GM19025 (cell line): Measurements from ENCODE around the gene STK32B.

Source experiments
- ATAC-seq: cut with Tn5 transposase; IDR thresholded peaks from one replicate; pipeline ENCODE4 v1.9.1; 2021; ENCODE audit warnings: mild to moderate bottlenecking, low read depth, moderate library complexity; ENCODE audit not compliant: unreplicated experiment

STK32B gene

GRCh38 chr4:5300283-5300682, 249.0 kb downstream of the STK32B start:
- no peak for ATAC-seq

DNA sequence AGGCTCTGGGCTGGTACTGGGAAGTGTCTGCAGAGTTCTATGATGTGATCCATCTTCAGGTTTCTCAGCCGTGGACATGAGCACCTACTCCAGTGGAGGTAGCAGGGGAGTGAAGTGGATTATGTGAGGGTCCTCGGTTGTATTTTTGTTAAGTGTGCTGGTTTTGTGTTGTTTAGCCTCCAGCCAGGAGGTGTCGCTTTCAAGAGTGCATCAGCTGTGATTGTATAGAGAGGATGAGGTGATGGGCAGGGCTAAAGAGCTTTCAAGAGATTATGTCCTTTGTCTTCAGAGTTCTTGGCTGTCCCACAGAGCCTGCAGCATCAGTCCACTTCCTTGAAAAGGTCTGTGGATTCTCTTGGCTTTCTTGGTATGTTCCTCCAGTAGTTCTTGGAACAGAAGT, 256.6 kb downstream of the STK32B start:
- no peak for ATAC-seq

- ATAC-seq: no peak
Measured at GRCh38 chr4:5322321-5322720, 271.0 kb downstream of the STK32B start.

DNA sequence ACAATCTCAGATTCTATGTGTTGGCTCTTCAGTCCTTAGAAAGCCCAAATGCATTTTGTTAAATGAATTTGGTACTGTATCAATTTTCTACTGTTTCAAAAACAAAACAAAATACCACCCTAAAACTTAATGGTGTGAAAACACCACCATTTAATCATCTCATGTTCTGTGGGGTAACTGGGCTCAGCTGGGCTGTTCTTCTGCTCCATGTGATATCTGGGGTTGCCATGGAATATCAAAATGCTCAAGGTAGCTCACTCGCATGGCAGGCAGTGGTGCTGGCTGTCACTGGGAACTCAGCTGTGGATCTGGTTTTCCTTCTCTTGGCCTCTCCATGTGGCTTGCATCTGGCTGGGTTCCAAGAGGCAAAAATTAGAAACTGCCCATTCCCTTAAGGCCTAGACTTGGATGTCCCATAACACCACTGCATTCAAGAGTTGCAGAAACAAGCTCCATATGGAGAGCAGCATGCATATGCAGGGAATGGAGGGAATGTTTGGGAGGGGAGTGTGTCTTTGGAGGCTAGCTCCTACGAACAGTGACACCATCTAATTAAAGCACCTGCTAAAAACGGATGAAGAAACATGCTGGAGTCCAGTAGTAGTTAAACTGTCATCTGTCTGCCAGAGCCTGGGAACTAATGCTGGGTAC, 279.2 kb downstream of the STK32B start:
- ATAC-seq: no peak

- no peak for ATAC-seq
Measured at GRCh38 chr4:5337731-5338130, 286.5 kb downstream of the STK32B start.

DNA sequence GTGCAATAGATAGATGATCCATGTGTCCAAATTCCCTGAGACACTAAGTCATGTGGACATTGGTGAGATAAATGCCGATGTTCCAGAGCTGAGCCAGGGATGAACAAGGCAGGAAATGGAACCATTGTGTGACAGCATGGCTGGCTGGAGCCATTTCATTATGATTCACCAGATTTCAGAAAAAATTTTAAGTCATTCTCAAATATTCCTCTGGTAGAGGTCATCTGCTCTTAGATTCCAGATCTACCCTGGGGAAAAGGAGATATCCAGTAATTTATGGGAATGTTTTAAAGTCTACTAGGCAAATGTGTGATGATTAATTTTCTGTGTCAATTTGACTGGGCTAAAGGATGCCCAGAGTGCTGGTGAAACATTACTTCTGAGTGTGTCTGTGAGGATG, 287.3 kb downstream of the STK32B start:
- ATAC-seq: no peak

- no peak for ATAC-seq
Measured at GRCh38 chr4:5340991-5341451, 289.7 kb downstream of the STK32B start.

DNA sequence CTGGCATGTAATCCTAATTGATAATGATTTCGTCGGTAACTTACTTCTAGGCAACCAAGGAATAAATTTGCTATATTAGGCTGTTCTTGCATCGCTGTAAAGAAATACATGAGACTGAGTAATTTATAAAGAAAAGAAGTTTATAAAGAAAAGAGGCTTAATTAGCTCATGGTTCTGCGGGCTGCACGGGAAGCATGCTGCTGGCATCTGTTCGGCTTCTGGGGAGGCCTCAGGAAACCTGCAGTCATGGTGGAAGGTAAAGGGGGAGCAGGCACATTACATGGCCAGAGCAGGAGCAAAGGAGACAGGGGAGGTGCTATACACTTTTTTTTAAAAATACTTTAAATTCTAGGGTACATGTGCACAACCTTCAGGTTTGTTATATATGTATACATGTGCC, 290.2 kb downstream of the STK32B start:
- no peak for ATAC-seq

DNA sequence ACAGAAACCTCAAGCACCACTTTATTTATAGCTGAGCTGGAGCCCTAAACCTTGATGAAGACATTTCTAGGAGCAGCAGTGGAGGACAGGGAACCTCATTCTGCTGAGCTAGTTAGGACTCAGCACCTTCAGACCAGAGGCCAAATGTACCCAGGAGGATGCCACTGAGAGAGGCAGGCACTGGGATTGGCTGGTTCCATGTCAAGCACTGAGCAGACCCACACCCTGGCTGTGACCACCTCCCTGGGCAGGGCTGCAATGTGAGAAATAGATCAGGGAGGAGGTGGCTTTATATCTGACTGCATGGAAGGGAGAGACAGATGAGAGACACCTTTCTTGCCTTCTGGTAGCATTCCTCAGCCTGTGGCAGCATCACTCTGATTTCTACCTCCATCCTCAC, 304.6 kb downstream of the STK32B start:
- ATAC-seq: no peak

DNA sequence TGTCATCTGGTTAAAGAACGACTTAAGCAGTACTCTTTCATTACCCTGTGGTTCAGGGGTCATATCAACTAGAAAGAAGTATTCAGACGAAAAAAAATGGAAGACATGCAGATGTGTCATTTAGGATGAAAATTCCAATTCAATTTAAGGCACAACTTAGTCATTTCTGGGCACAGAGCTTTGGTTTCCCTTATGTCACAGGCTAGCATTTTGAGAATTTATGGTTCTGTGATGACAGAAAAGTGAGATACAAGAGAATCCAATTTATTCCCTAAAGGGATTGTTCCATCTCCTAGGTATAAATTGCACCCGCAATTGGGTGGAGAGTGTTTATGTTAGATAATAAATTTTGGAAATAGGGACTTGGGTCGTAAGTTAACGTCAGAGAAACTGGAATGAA, 306.6 kb downstream of the STK32B start:
- ATAC-seq: no peak

DNA sequence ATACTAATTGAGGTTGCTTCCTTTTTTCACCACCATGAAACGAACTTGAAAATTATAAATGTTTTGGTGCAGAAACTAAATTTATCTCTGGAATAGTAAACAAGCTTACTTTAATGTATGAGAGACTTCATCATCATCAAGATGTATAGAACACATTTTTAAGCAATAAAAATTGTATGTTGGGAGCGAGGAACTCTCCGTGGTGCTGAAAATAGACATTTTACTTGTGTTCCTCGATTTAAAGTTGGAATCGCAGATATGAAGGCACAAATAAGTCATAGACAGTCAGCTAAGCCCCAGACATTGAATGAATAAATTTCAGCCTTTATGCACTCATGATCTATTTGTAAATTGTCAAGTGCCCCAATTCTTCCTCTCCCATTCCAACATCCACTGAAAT, 310.7 kb downstream of the STK32B start:
- no peak for ATAC-seq

GRCh38 chr4:5364406-5364805, 313.1 kb downstream of the STK32B start:
- ATAC-seq: no peak

DNA sequence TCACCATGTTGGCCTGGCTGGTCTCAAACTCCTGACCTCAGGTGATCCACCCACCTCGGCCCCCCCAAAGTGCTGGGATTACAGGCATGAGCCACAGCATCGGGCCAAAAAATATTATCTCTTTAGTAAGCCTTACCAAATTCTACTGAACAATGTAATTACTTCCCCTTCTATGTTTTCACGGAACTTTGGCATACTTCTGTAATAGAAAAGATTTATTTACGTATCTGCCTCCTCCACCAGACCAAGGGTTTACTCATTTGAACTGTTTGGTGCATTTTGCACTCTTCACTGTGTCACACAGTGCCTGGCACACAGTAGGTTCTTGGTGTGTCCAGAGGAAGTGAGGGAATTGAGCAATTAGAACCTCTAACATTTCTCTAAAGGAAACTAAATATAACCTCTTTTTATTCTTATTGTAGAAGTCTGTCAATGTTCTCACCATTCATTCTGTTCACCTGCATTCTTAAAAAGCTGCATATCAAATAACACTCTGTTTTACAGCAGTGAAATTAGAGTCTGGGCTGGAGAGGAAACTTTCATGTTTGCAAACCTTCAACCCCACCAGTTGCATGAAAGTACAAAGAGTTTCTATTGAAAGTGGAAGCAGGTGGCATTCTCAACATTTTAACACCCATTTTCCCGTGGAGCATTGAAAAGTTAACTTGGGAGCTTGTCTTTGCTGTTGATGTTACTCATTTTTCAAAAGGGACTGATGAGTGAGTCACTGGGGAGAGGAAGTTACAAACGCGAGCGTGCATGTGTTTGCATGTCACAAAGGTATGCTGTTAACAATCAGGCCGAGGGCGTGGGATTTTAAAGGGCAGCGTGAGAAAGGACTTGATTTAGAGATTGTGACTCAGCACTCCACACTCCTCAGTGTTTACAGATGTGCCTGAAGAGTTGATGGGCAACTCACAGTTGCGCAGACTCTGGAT, 314.1 kb downstream of the STK32B start:
- no peak for ATAC-seq

DNA sequence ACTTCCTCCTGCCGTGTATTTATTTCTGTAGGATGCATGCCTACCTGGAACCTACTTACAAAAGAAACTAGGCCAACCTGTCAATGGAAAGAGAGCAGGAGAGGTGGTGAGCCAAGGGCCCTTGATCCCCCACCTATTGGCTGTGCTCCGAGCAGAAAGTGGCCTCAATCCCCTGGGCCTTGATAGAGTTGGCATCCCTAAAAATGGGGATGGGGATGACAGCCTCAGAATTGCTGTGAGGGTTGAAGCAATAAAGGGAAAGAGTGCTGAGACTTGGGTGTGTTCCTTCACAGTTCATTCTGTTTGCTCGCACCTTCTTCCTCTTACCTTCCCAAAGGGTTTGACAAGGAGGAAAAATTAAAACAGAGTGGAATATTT, 314.7 kb downstream of the STK32B start:
- ATAC-seq: no peak

- no peak for ATAC-seq
Measured at GRCh38 chr4:5366421-5366820, 315.1 kb downstream of the STK32B start.

GRCh38 chr4:5368426-5368825, 317.1 kb downstream of the STK32B start:
- ATAC-seq: no peak

GRCh38 chr4:5370286-5370685, 319.0 kb downstream of the STK32B start:
- no peak for ATAC-seq

- ATAC-seq: no peak
Measured at GRCh38 chr4:5371415-5372190, 320.3 kb downstream of the STK32B start.

- no peak for ATAC-seq
Measured at GRCh38 chr4:5372198-5372597, 320.9 kb downstream of the STK32B start.

DNA sequence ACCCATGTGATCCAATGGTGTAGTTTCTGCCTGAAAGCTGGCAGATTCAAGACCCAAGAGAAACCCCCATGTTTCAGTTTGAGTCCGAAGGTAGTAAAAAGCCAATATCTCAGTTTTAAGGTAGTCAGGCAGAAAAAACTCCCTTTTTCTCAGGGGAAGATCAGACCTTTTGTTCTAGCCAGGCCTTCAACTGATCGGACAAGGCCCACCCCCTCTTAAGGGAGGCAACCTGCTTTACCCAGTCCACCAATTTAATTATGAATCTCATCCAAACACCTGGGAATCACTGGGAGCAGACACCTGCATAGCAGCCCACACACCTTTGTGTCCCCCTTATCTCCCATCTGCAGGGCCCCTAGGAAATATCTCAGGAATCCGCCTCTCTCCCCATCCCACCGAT, 322.0 kb downstream of the STK32B start:
- no peak for ATAC-seq

DNA sequence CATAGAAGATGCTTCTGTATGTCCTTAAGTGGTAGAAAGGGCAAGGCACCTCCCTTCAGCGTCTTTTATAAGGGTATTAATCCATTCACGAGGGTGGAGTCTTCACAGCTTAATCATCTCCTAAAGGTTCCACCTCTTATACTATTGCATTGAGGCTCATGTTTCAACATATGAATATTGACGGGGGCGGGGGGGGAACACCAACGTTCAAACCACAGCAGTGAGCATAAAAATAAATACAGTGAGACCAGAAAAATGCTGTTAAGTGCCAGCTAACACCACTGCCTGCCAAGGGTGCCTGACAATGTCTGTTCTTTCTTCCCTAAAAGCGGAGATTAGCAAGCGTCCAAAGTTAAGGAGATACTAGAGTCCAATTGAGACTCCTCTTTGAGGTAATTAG, 323.3 kb downstream of the STK32B start:
- no peak for ATAC-seq
